OCI-LY7 (cell line): ENCODE data around the gene ZNF474.

Experiments used
- CTCF ChIP-seq: fragments of 200-600 bp; sonication (generic); conservative IDR thresholded peaks from 2 replicates; pipeline ENCODE4 v1.5.1; 2014; ENCODE audit warnings: mild to moderate bottlenecking, antibody characterized with exemption, low read length, moderate library complexity, mixed read lengths
- EZH2phosphoT487 ChIP-seq: fragments of 200-600 bp; sonication (generic); IDR thresholded peaks from 2 replicates; pipeline ENCODE4 v1.6.1; 2018; ENCODE audit warnings: low read depth, borderline replicate concordance, mild to moderate bottlenecking, mixed run types, antibody characterized with exemption, low read length, moderate library complexity, mixed read lengths

GRCh38 chr5:122150215-122150614 is 20.9 kb downstream of the ZNF474 start:
- TF ChIP-seq CTCF = no peak
- no peak for TF ChIP-seq EZH2phosphoT487
